ENCODE data around the gene SND1. TPM values are rescaled to one million over a fixed set of nuclear protein-coding genes. Genes with fewer than 3 reads are reported as not detected.

The SND1 gene
- total and polyA plus RNA-seq, 2 of the 4 experiments (the other 2 are of a cell fraction) = 154 to 294 TPM

DNA sequence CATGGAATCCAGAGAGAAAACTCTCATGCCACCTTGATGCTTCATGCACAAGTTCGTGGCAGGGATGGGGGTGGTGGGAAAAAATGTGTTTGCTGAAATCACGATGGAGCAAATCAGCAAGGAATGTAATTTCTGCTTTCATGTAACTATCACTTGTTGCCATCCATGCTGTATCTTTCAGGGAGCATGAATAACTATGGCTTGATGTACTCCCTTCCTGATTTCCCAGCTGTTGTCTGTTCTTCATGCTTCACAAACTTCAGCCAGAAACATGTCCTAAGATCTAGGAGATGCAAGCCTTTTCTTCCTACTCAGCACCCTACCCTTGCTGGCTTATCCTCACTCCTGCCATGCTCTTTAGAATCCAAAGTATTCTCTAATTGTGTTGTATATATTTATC lies 315.3 kb downstream of the SND1 start:
- Histone ChIP-seq H3K56ac (ENCODE audit: extremely low read depth, insufficient read depth, low read length) (no peak overlapping the region), H4K91ac (ENCODE audit: insufficient read depth, low read depth, low read length) (no peak overlapping the region), H2BK20ac (ENCODE audit: low read depth, low read length) (no peak overlapping the region), H3K9ac (ENCODE audit: low read depth, low read length) (no peak overlapping the region), H3K27ac (ENCODE audit: insufficient read depth, low read length) (no peak overlapping the region), H3K4me2 (ENCODE audit: low read depth, low read length) (no peak overlapping the region), H2BK15ac (ENCODE audit: low read depth, low read length) (no peak overlapping the region), H3K4me1 (ENCODE audit: control insufficient read depth, insufficient read depth, low read length) (peaks cover 2% of the 10 kb centered on the region; the same call in 1 of the 2 replicates), H4K5ac (ENCODE audit: low read depth, low read length) (no peak overlapping the region), H2BK120ac (ENCODE audit: low read depth, low read length) (no peak overlapping the region), H3K9me1 (ENCODE audit: insufficient read depth, low read length) (peaks cover 10% of the 10 kb centered on the region), H3K14ac (replicated peaks; ENCODE audit: low read depth, low read length) (no peak overlapping the region), H3K36me3 (ENCODE audit: control insufficient read depth, insufficient read depth, low read length) (peaks cover 2% of the 10 kb centered on the region; the same call in 1 of the 2 replicates), H3K79me1 (ENCODE audit: low read depth in 1 of 2, low read length in 2 of 2) (peaks cover 16 to 26% of the 10 kb centered on the region in 2 experiments; a peak in 3 of 4 replicates), H4K8ac (ENCODE audit: low read depth in 2 of 2, low read length in 2 of 2) (no peak overlapping the region), H2AK5ac (ENCODE audit: low read depth, low read length) (no peak overlapping the region), H3K4ac (ENCODE audit: low read depth, low read length) (no peak overlapping the region), H3K27me3 (ENCODE audit: control insufficient read depth, insufficient read depth, low read length) (no peaks in the 10 kb centered on the region), H3K18ac (ENCODE audit: low read depth, low read length) (no peak overlapping the region), H3K4me3 (ENCODE audit: insufficient read depth, low read depth, low read length) (no peak overlapping the region), H3K9me3 (ENCODE audit: control insufficient read depth, insufficient read depth, low read length) (no peaks in the 10 kb centered on the region), H2AK9ac (replicated peaks; ENCODE audit: low read depth, low read length, poor library complexity) (no peak overlapping the region), H2BK5ac (ENCODE audit: low read depth, low read length, poor library complexity, severe bottlenecking) (no peak overlapping the region), H2AFZ (replicated peaks; ENCODE audit: low read length, poor library complexity) (no peak overlapping the region), H4K20me1 (ENCODE audit: insufficient read depth, low read length) (peaks cover 7% of the 10 kb centered on the region; the same call in 1 of the 2 replicates), H3K23ac (ENCODE audit: low read depth, low read length) (no peak overlapping the region)
- no TSS peak for BruUV-seq (replicated peaks)
- ChIA-PET POLR2A (ENCODE audit: unreplicated experiment) (no interaction called here), CTCF (interaction anchor here (1.0 kb wide), 1 partner anchor 13 kb away, joined by 3 read pairs; no protein-coding TSS in a partner anchor)
- no CpG with 5 or more reads among the region's 2 CpGs for WGBS, 2 experiments (ENCODE audit: extremely low coverage in 2 of 2, insufficient read length in 1 of 2)
- TF ChIP-seq CEBPB (IDR thresholded peaks at IDR 0.05; ENCODE audit: low read depth, low read length) = no peak
- no peak for TF ChIP-seq NFE2L2 (IDR thresholded peaks at IDR 0.05; ENCODE audit: low read depth, low read length)
- TF ChIP-seq MAZ (IDR thresholded peaks at IDR 0.05; ENCODE audit: borderline replicate concordance, low read depth, low read length) = no peak
- no peak for TF ChIP-seq RFX5 (IDR thresholded peaks at IDR 0.05; ENCODE audit: low read depth, low read length)
- TF ChIP-seq SMC3 (IDR thresholded peaks at IDR 0.05; ENCODE audit: low read depth, low read length) = no peak
- TF ChIP-seq CHD1 (IDR thresholded peaks at IDR 0.05; ENCODE audit: low read depth, low read length) = no peak
- dilution Hi-C loops (cut with HindIII; ENCODE audit: low sequenced_read_pairs, unreplicated experiment) = no loop called here
- intact Hi-C loops (cut with micrococcal nuclease) = no loop called here
- no peak for DNase-seq
- ATAC-seq (ENCODE audit: low read depth) = peak; percentile 37; the same call in 1 of the 2 replicates
- in situ Hi-C loops (cut with MboI; ENCODE audit: low sequenced_read_pairs) = no loop called here
